Endothelial cell of umbilical vein (primary cell): Measurements from ENCODE around the gene VHLL. TPM values are rescaled to one million over a fixed set of nuclear protein-coding genes. Genes with fewer than 3 reads are reported as not detected.

Experiments
- BruUV-seq: library from RNA; stranded (reverse); fragments of 400-500 nt; replicated peaks from 2 replicates; lab custom pipeline; 2021; lab: Mats Ljungman, UMichigan
- CTCF ChIA-PET: fragments of 300-600, 350-600 bp; sonication (Branson Sonifier 250); formaldehyde crosslinking; loops from one replicate; lab custom pipeline; 2021; ENCODE audit warnings: antibody characterized with exemption, inconsistent platforms; lab: Charles Lee
- POLR2A ChIA-PET: fragments of 300-600, 350-600 bp; sonication (Branson Sonifier 250); formaldehyde crosslinking; loops from one replicate; lab custom pipeline; 2021; ENCODE audit warnings: antibody characterized with exemption, inconsistent platforms; lab: Charles Lee
- DNase-seq: peaks from one replicate; pipeline ENCODE4 v3.0.0-alpha.2; 2011; ENCODE audit warnings: low read depth, low spot score
- FAIRE-seq: peaks from 2 replicates; lab custom pipeline; 2011; peaks lifted over from hg19 to GRCh38; lab: Jason Lieb, UNC
- H2AFZ ChIP-seq: 2 replicates; pipeline ENCODE4 v1.6.0; 2012; ENCODE audit warnings: low read depth, low read length, control low read depth, inconsistent platforms
- H3K27ac ChIP-seq: 2 replicates; pipeline ENCODE4 v1.5.1; 2011; ENCODE audit warnings: low read depth, mild to moderate bottlenecking, control low read depth, low read length, moderate library complexity; ENCODE audit not compliant: insufficient read depth
- H3K27me3 ChIP-seq, 2 experiments: 2 replicates each; pipeline versions ENCODE4 v1.6.0 to v1.6.1; 2011; ENCODE audit warnings: low read length in 2 of 2, mixed read lengths in 1 of 2; ENCODE audit not compliant: control insufficient read depth in 2 of 2, insufficient read depth in 2 of 2
- H3K36me3 ChIP-seq, 2 experiments: 2 replicates in 1 of 2; 3 replicates in 1 of 2; pipeline ENCODE4 v1.5.1; 2011; ENCODE audit warnings: low read length in 2 of 2, mild to moderate bottlenecking in 1 of 2, moderate library complexity in 1 of 2; ENCODE audit not compliant: control insufficient read depth in 2 of 2, insufficient read depth in 2 of 2; ENCODE audit errors: extremely low read depth in 1 of 2
- H3K4me1 ChIP-seq: 3 replicates; pipeline ENCODE4 v1.5.1; 2011; ENCODE audit warnings: mild to moderate bottlenecking, low read length; ENCODE audit not compliant: control insufficient read depth, insufficient read depth; ENCODE audit errors: extremely low read depth
- H3K4me2 ChIP-seq: 2 replicates; pipeline ENCODE4 v1.6.1; 2011; ENCODE audit warnings: low read length, control low read depth, mixed read lengths; ENCODE audit not compliant: insufficient read depth
- H3K4me3 ChIP-seq, 3 experiments: fragments of 200-600 bp in 1 of 3; sonication (generic), shearing (Covaris generic) in 1 of 3; replicated peaks in 1 of 3; 2 replicates each; pipeline ENCODE4 v1.5.1; 2011 to 2016; ENCODE audit warnings: control low read depth in 3 of 3, low read length in 3 of 3, mild to moderate bottlenecking in 2 of 3, inconsistent platforms in 1 of 3, low read depth in 1 of 3, moderate library complexity in 1 of 3; ENCODE audit not compliant: insufficient read depth in 1 of 3
- H3K79me2 ChIP-seq: 2 replicates; pipeline ENCODE4 v1.6.0; 2012; ENCODE audit warnings: low read length, inconsistent platforms; ENCODE audit not compliant: control insufficient read depth, insufficient read depth
- H3K9ac ChIP-seq: replicated peaks from 2 replicates; pipeline ENCODE3; 2011; ENCODE audit warnings: low read length, control low read depth; ENCODE audit not compliant: insufficient read depth; ENCODE audit errors: extremely low read depth
- H3K9me1 ChIP-seq: replicated peaks from 3 replicates; pipeline ENCODE4 v1.6.0; 2011; ENCODE audit warnings: mild to moderate bottlenecking, low read length; ENCODE audit not compliant: control insufficient read depth, insufficient read depth; ENCODE audit errors: extremely low read depth
- H3K9me3 ChIP-seq: replicated peaks from 2 replicates; pipeline ENCODE4 v1.5.1; 2012; ENCODE audit warnings: low read length, inconsistent platforms; ENCODE audit not compliant: control insufficient read depth, insufficient read depth
- H4K20me1 ChIP-seq: replicated peaks from 2 replicates; pipeline ENCODE3; 2011; ENCODE audit warnings: mild to moderate bottlenecking, low read length; ENCODE audit not compliant: control insufficient read depth, insufficient read depth; ENCODE audit errors: extremely low read depth
- EZH2 ChIP-seq: IDR thresholded peaks from 2 replicates; pipeline ENCODE4 v1.6.1; 2012; ENCODE audit warnings: borderline replicate concordance, low read depth, mild to moderate bottlenecking, moderate library complexity, low read length, inconsistent platforms; ENCODE audit not compliant: severe bottlenecking
- GATA2 ChIP-seq: IDR thresholded peaks from 2 replicates; pipeline ENCODE4 v1.7.0; 2011; ENCODE audit warnings: low read depth, mild to moderate bottlenecking, moderate library complexity, mixed read lengths, low read length; ENCODE audit not compliant: insufficient read length, insufficient read depth
- MAX ChIP-seq: IDR thresholded peaks from 2 replicates; pipeline ENCODE4 v1.6.1; 2011; ENCODE audit not compliant: insufficient read depth, insufficient read length
- MYC ChIP-seq: IDR thresholded peaks from one replicate; pipeline ENCODE4 v1.6.1; 2011; ENCODE audit warnings: mild to moderate bottlenecking, low read depth, low read length
- POLR2A ChIP-seq: IDR thresholded peaks from 2 replicates; pipeline ENCODE4 v1.6.1; 2012; ENCODE audit warnings: low read depth, mild to moderate bottlenecking, control low read depth, low read length
- POLR2AphosphoS5 ChIP-seq: IDR thresholded peaks from 2 replicates; pipeline ENCODE4 v1.6.1; 2012; ENCODE audit warnings: low read depth, mild to moderate bottlenecking, control low read depth, low read length, moderate library complexity; ENCODE audit not compliant: insufficient read depth
- dilution Hi-C: fragments of 300-500 bp; cut with MboI; formaldehyde crosslinking; loops from one replicate; pipeline ENCODE4 v1.15.0; 2019; ENCODE audit warnings: low sequenced_read_pairs; ENCODE audit not compliant: extremely low pct_ligation_motif_present
- intact Hi-C: fragments of 100-400 bp; cut with micrococcal nuclease; formaldehyde crosslinking; loops from one replicate; pipeline ENCODE4 v1.10.0; 2022
- polyA plus RNA-seq, 4 experiments: library from polyadenylated mRNA; depleted of rRNA in 3 of 4; stranded (reverse) in 3 of 4; unstranded in 1 of 4; fragments of >200 nt; gene quantifications; 2 replicates each; pipeline versions ENCODE4 v1.2.1 to v1.2.3, GENCODE V29; 2011 to 2012; ENCODE audit warnings: missing spikeins in 1 of 4
- total RNA-seq: library from RNA; stranded (reverse); gene quantifications from 2 replicates; pipeline ENCODE4 v1.2.3, GENCODE V29; 2021

VHLL gene
- total and polyA plus RNA-seq, 2 donors (not counting 3 experiments of a cell fraction or from before 2014, with no cell fraction given), result 0.73 TPM; not detected in 1

GRCh38 chr1:156282479-156283222, 16.5 kb downstream of the VHLL start, which contains the start of gene SMG5:
TSS of gene SMG5 (minus strand) at chr1:156282825. CDS start at chr1:156282680, 145 bp downstream.
- Histone ChIP-seq H4K20me1 (peaks cover 2% of the 10 kb centered on the region), H3K9ac (peak within 1 kb of the TSS; percentile 93), H3K4me2 (peak within 1 kb of the TSS; percentile 94), H3K27me3 (no peaks in the 10 kb centered on the region), H3K4me3 (peak within 1 kb of the TSS; percentile 81 to 95 (median 90)), H3K9me3 (no peaks in the 10 kb centered on the region), H3K27ac (peak within 1 kb of the TSS; percentile 69), H3K79me2 (peaks cover 46% of the 10 kb centered on the region), H2AFZ (peak within 1 kb of the TSS; percentile 85), H3K9me1 (no peaks in the 10 kb centered on the region), H3K4me1 (peaks cover 14% of the 10 kb centered on the region), H3K36me3 (peaks cover 8 to 10% of the 10 kb centered on the region in 2 experiments)
- TF ChIP-seq MYC (no peak), POLR2A (peak; percentile 93), POLR2AphosphoS5 (peak; percentile 92)
- dilution Hi-C loops (no loop called here), intact Hi-C loops (loop anchor here (1.0 kb wide), 1 partner anchor 9 kb away; no protein-coding TSS in a partner anchor)
- BruUV-seq, result no TSS peak
- POLR2A ChIA-PET, result interaction anchor here (0.6 to 1.5 kb wide), 6 partner anchors 8 to 52 kb away, joined by 3 to 5 read pairs (median 3); partner anchors contain the start of gene GLMP
- peak; percentile 99 for FAIRE-seq
- CTCF ChIA-PET, result interaction anchor here (0.8 to 3.2 kb wide), 13 partner anchors 10 to 186 kb away, joined by 3 to 10 read pairs (median 3); partner anchors contain the start of genes GLMP and PMF1
- DNase-seq, result peak; percentile 98

GRCh38 chr1:156281693-156282478, 17.2 kb downstream of the VHLL start:
- Histone ChIP-seq H3K79me2 (peaks cover 46% of the 10 kb centered on the region), H3K4me3 (peak overlapping the region; percentile 81 to 95 (median 90)), H2AFZ (no peak overlapping the region), H3K27ac (peak overlapping the region; percentile 69), H3K9ac (peak overlapping the region; percentile 93), H4K20me1 (peaks cover 2% of the 10 kb centered on the region), H3K36me3 (peaks cover 8 to 14% of the 10 kb centered on the region in 2 experiments), H3K4me2 (peak overlapping the region; percentile 94), H3K9me3 (no peaks in the 10 kb centered on the region), H3K27me3 (no peaks in the 10 kb centered on the region), H3K9me1 (no peaks in the 10 kb centered on the region), H3K4me1 (peaks cover 14% of the 10 kb centered on the region)
- dilution Hi-C loops, result no loop called here
- DNase-seq (peak; percentile 13), FAIRE-seq (peak; percentile 70)
- TSS peak; percentile 38 for BruUV-seq
- TF ChIP-seq MAX (no peak), MYC (no peak), GATA2 (no peak), EZH2 (no peak)
- intact Hi-C loops, result no loop called here
- ChIA-PET POLR2A (interaction anchor here (1.0 to 1.5 kb wide), 2 partner anchors 9 to 15 kb away, joined by 3 read pairs; no protein-coding TSS in a partner anchor), CTCF (interaction anchor here (1.0 to 3.2 kb wide), 12 partner anchors 10 to 185 kb away, joined by 3 to 10 read pairs (median 3); partner anchors contain the start of gene PMF1)
